Cardiac muscle cell (in vitro differentiated cells and primary cell): ENCODE data around the gene XCL1. TPM values are rescaled to one million over a fixed set of nuclear protein-coding genes. Genes with fewer than 3 reads are reported as not detected.

Experiments used
- DNase-seq, 2 donors: peaks; one replicate each; pipeline versions ENCODE4 v3.0.0 to v3.0.0-alpha.2; 2010 to 2017; ENCODE audit warnings: low read depth in 1 of 2, low spot score in 1 of 2
- H3K27ac ChIP-seq: fragments of 200-600 bp; sonication (generic); 2 replicates; pipeline ENCODE4 v1.5.1; 2016
- H3K27me3 ChIP-seq: fragments of 200-600 bp; sonication (generic); 2 replicates; pipeline ENCODE4 v1.6.0; 2016; ENCODE audit warnings: control low read depth
- H3K36me3 ChIP-seq: fragments of 200-600 bp; sonication (generic); 2 replicates; pipeline ENCODE4 v1.5.1; 2016; ENCODE audit warnings: control low read depth
- H3K4me1 ChIP-seq: fragments of 200-600 bp; sonication (generic); 2 replicates; pipeline ENCODE4 v1.8.1; 2017; ENCODE audit warnings: low read depth, mild to moderate bottlenecking, mixed run types
- H3K4me3 ChIP-seq: fragments of 200-600 bp; sonication (generic); 2 replicates; pipeline ENCODE4 v1.5.1; 2016; ENCODE audit warnings: mild to moderate bottlenecking
- H3K9me3 ChIP-seq: fragments of 200-600 bp; sonication (generic); 2 replicates; pipeline ENCODE4 v1.5.1; 2017; ENCODE audit warnings: low read depth, mild to moderate bottlenecking, control low read depth
- CTCF ChIP-seq: IDR thresholded peaks from 2 replicates; pipeline ENCODE4 v1.5.1; 2012; ENCODE audit warnings: low read depth, mild to moderate bottlenecking, low read length
- polyA plus RNA-seq: library from polyadenylated mRNA; unstranded; fragments of >200 nt; fragmentation: Nextera tagmentation; extraction: Ambion mirVana; gene quantifications from 2 replicates; pipeline ENCODE4 v1.2.1, GENCODE V29; 2016
- total RNA-seq: library from RNA; depleted of rRNA; stranded (reverse); fragments of >200 nt; gene quantifications from 2 replicates; pipeline ENCODE4 v1.2.3, GENCODE V29; 2016

XCL1 gene
- total and polyA plus RNA-seq, 2 experiments from 2014 or later: 0.54 to 1.6 TPM

GRCh38 chr1:168605443-168605842, 29.0 kb downstream of the XCL1 start:
- H3K4me3 ChIP-seq: no peak overlapping the region
- TF ChIP-seq CTCF: no peak

GRCh38 chr1:168606096-168606495, 29.7 kb downstream of the XCL1 start:
- Histone ChIP-seq H3K27ac (no peak overlapping the region), H3K4me3 (no peak overlapping the region), H3K27me3 (no peaks in the 10 kb centered on the region), H3K36me3 (no peaks in the 10 kb centered on the region), H3K9me3 (no peaks in the 10 kb centered on the region), H3K4me1 (peaks cover 31% of the 10 kb centered on the region)
- no peak for DNase-seq
- no peak for TF ChIP-seq CTCF

More at GRCh38 chr1:168605443-168605842, 29.0 kb downstream of the XCL1 start:
- H3K9me3 ChIP-seq: no peaks in the 10 kb centered on the region
- no peaks in the 10 kb centered on the region for H3K27me3 ChIP-seq
- no peaks in the 10 kb centered on the region for H3K36me3 ChIP-seq
- H3K4me1 ChIP-seq: peaks cover 31% of the 10 kb centered on the region
- DNase-seq: no peak
- H3K27ac ChIP-seq: no peak overlapping the region

- no peaks in the 10 kb centered on the region for H3K27me3 ChIP-seq
- no peaks in the 10 kb centered on the region for H3K36me3 ChIP-seq
- no peak for DNase-seq
- H3K27ac ChIP-seq: no peak overlapping the region
- H3K4me1 ChIP-seq: peaks cover 47% of the 10 kb centered on the region
- no peak overlapping the region for H3K4me3 ChIP-seq
- no peak for TF ChIP-seq CTCF
- no peaks in the 10 kb centered on the region for H3K9me3 ChIP-seq
These were observed 31.5 kb downstream of the XCL1 start for GRCh38 chr1:168607872-168608428.

DNA sequence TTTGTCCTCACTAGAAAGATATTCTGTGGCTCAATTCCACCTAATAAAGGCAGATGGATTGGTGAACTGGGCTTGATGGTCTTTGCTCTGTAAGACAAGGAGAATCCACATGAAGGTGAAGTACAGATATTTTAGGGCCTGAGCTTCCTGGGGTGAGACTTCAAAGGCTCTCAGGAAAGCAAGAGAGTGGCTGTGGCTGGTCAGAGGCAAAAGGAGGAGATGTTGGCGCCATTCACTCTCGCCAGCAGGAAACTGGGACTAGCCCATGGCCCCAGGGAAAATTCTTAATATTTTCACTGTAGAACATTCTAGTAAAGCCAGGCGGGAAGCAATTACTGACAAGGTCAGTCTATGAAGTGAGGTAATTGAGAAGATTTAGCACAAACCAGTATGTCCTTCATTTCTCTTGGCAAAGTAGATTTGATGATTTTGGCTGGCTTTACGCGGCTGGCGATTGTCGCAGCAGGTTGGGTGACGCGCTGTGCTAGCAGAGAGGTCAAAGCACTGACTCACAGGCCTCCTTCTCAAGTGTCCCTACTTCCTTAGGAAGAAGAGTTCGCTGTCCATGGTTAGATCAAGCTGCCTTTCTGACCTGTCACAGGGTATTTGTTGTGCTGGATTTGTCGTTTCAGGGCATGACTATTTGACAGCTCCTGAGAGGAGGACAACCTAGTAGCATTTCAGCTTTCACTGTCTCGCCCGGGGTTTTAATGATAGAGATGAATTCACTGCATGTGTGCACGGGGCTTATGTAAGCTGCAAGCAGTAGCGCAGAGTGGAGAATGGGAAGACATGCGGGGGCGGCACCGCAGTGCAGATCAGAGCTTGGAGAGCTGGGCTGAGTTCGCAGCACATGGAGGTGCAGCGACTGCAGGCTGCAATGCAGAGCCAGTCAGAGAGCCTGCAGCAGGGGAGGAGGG, 32.7 kb downstream of the XCL1 start:
- H3K9me3 ChIP-seq: no peaks in the 10 kb centered on the region
- H3K4me1 ChIP-seq: peaks cover 50% of the 10 kb centered on the region
- H3K27me3 ChIP-seq: no peaks in the 10 kb centered on the region
- H3K27ac ChIP-seq: peak overlapping the region; percentile 46
- H3K36me3 ChIP-seq: no peaks in the 10 kb centered on the region
- H3K4me3 ChIP-seq: no peak overlapping the region
- DNase-seq: peak; percentile 36 to 79
- no peak for TF ChIP-seq CTCF

GRCh38 chr1:168609741-168610510, 33.5 kb downstream of the XCL1 start:
- no peaks in the 10 kb centered on the region for H3K9me3 ChIP-seq
- H3K27ac ChIP-seq: peak overlapping the region; percentile 46
- TF ChIP-seq CTCF: peak; percentile 12
- H3K27me3 ChIP-seq: no peaks in the 10 kb centered on the region
- no peak for DNase-seq
- no peaks in the 10 kb centered on the region for H3K36me3 ChIP-seq
- H3K4me1 ChIP-seq: peaks cover 50% of the 10 kb centered on the region
- H3K4me3 ChIP-seq: no peak overlapping the region
